Neural crest cell (in vitro differentiated cells): Measurements from ENCODE around the gene TIMP2. TPM values are rescaled to one million over a fixed set of nuclear protein-coding genes. Genes with fewer than 3 reads are reported as not detected.
"Not testable (repeated sequence)": the region's sequence is repeated elsewhere in the genome, so short reads cannot be mapped to it uniquely, and the experiment has no call there.

Experiments
- DNase-seq: peaks from one replicate; pipeline ENCODE4 v3.0.0; 2021; ENCODE audit warnings: low read depth, mixed read lengths, low spot score
- H3K27ac Mint-ChIP-seq: one replicate; pipeline ENCODE4 v1.8.0; 2021; ENCODE audit warnings: mild to moderate bottlenecking, mixed read lengths; ENCODE audit not compliant: unreplicated experiment
- H3K27me3 Mint-ChIP-seq: 2 replicates; pipeline ENCODE4 v1.8.0; 2021; ENCODE audit warnings: low read depth, mild to moderate bottlenecking, mixed read lengths
- H3K36me3 Mint-ChIP-seq: 2 replicates; pipeline ENCODE4 v1.8.0; 2021; ENCODE audit warnings: low read depth, mild to moderate bottlenecking, mixed read lengths
- H3K4me1 Mint-ChIP-seq: 2 replicates; pipeline ENCODE4 v1.8.0; 2021; ENCODE audit warnings: mixed read lengths
- H3K4me3 Mint-ChIP-seq: one replicate; pipeline ENCODE4 v1.8.0; 2021; ENCODE audit warnings: mild to moderate bottlenecking, mixed read lengths
- H3K9me3 Mint-ChIP-seq: 2 replicates; pipeline ENCODE4 v1.8.0; 2021; ENCODE audit warnings: mixed read lengths
- total RNA-seq: library from RNA; stranded (reverse); gene quantifications from 2 replicates; pipeline ENCODE4 v1.2.1, GENCODE V29; 2021
- TF ChIP-seq, protein P1 (sequence below): fragments of 200-600 bp; sonication (generic); conservative IDR thresholded peaks from 2 replicates; pipeline ENCODE4 v1.5.0; 2021; ENCODE audit warnings: antibody characterized with exemption, mild to moderate bottlenecking

Gene TIMP2
- total RNA-seq, 1 donor from 2014 or later: 58.5 TPM

DNA sequence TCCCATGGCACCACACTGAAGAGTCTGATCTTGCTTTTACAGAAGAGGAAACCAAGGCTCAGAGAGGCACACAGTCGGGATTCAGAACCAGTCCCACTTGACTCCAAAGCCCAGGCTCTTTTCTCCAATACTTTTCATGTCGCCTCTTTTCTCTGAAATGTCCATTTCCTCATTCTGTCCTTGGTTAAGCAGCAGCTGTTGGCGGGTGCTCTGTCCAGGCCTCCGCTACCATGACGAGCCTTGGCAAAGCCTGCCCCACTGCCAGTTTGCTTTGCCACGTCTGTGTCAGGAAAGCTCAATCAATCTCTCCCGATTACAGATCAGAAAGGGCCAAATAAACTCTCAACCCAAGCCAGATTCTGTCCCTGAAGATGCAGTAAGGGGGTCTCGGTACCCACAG is 13.1 kb downstream of the TIMP2 start:
- no peaks in the 10 kb centered on the region for H3K36me3 Mint-ChIP-seq
- H3K27ac Mint-ChIP-seq: no peak overlapping the region
- no peak overlapping the region for H3K4me3 Mint-ChIP-seq
- DNase-seq: no peak
- no peaks in the 10 kb centered on the region for H3K27me3 Mint-ChIP-seq
- H3K4me1 Mint-ChIP-seq: peaks cover 25% of the 10 kb centered on the region
- TF ChIP-seq, protein P1, sequence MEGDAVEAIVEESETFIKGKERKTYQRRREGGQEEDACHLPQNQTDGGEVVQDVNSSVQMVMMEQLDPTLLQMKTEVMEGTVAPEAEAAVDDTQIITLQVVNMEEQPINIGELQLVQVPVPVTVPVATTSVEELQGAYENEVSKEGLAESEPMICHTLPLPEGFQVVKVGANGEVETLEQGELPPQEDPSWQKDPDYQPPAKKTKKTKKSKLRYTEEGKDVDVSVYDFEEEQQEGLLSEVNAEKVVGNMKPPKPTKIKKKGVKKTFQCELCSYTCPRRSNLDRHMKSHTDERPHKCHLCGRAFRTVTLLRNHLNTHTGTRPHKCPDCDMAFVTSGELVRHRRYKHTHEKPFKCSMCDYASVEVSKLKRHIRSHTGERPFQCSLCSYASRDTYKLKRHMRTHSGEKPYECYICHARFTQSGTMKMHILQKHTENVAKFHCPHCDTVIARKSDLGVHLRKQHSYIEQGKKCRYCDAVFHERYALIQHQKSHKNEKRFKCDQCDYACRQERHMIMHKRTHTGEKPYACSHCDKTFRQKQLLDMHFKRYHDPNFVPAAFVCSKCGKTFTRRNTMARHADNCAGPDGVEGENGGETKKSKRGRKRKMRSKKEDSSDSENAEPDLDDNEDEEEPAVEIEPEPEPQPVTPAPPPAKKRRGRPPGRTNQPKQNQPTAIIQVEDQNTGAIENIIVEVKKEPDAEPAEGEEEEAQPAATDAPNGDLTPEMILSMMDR: no peak
- no peaks in the 10 kb centered on the region for H3K9me3 Mint-ChIP-seq

DNA sequence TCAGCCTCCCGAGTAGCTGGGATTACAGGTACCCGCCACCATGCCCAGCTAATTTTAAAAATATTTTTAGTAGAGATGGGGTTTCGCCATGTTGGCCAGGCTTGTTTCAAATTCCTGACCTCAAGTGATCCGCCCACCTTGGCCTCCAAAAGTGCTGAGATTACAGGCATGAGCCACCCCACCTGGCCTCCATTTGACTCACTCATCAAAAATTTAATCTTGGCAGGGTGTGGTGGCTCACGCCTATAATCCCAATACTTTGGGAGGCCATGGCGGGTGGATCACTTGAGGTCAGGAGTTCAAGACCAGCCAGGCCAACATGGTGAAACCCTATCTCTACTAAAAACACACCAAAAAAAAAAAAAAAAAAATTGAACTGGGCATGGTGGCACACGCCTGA is 13.6 kb downstream of the TIMP2 start:
- H3K36me3 Mint-ChIP-seq, H3K27me3 Mint-ChIP-seq, H3K9me3 Mint-ChIP-seq, H3K27ac Mint-ChIP-seq, DNase-seq, H3K4me3 Mint-ChIP-seq: not testable (repeated sequence)
- peaks cover 23% of the 10 kb centered on the region for H3K4me1 Mint-ChIP-seq

DNA sequence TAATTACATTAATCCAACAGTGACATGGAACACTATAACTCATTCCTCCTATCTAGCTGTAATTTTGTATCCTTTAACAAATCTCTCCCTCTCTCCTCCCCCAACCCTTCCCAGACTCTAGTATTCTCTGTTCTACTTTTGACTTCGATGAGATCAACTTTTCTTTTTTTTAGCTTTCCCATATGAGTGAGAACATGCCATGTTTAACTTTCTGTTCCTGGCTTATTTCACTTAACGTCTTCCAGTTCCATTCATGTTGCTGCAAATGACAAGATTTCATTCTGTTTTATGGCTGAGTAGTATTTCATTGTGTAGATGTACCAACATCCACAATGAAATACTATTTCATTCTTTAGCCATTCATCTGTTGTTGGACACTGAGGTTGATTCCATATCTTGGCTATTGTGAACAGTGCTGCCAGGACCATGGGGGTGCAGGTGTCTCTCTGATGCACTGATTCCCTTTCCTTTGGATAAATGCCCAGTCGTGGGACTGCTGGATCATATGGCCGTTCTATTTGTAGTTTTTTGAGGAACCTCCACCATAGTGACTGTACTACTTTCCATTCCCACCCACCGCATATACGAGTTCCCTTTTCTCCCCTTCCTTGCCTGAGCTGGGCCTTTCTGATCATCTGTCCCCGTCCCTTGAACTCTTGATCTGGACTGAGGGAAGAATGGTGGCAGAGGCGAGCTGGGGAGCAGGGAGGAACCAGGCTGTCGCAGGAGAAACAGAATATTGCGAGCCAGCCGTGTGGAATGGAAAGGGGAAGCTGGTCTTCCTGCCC is 14.5 kb downstream of the TIMP2 start:
- Mint-ChIP-seq H3K9me3 (no peaks in the 10 kb centered on the region), H3K27me3 (no peaks in the 10 kb centered on the region), H3K27ac (peak overlapping the region; percentile 70), H3K4me1 (peaks cover 14% of the 10 kb centered on the region), H3K36me3 (no peaks in the 10 kb centered on the region), H3K4me3 (no peak overlapping the region)
- no peak for DNase-seq
- TF ChIP-seq, protein P1: no peak

DNA sequence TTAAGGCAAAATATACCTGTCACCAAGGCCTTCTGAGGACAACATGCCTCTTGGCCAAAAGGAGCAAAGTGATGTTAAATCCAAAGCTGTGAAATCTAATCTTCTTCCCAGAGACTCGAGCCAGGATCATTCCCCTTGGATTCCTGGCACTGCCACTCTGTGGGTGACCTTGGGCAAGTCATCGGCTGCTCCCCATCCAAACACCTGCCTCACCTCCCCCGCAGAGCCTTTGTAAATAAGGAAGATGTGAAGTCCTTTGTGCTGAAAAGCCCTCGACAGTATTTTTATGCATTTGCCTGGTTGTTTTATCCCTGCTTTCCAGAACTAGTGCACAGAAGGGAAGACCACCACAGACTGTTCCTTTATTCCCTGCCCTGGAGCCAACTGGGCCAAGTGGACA is 16.8 kb downstream of the TIMP2 start:
- H3K27ac Mint-ChIP-seq: peak overlapping the region; percentile 23
- TF ChIP-seq, protein P1: no peak
- DNase-seq: no peak
- peaks cover 21% of the 10 kb centered on the region for H3K4me1 Mint-ChIP-seq
- H3K36me3 Mint-ChIP-seq: no peaks in the 10 kb centered on the region
- no peaks in the 10 kb centered on the region for H3K27me3 Mint-ChIP-seq
- no peak overlapping the region for H3K4me3 Mint-ChIP-seq
- H3K9me3 Mint-ChIP-seq: no peaks in the 10 kb centered on the region

DNA sequence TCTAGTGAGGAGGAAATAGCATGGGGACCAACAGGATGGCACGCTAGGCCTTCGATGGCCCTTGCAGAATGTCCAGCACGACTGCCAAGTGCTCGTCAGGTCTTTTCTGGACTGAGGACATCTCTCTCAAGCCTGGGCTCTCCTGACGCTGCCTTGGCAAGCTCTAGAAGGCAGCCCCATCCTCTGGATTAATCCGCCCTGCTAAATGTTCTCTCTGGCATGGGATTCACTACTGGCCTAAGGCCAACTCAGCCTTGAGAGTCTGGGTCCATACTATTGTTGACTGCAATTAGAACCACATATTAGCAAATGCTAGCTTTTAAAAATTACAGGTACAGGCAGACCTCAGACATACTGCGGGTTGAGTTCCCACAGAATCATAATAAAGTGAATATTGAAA is 19.6 kb downstream of the TIMP2 start:
- H3K4me3 Mint-ChIP-seq: no peak overlapping the region
- no peak for DNase-seq
- H3K27me3 Mint-ChIP-seq: no peaks in the 10 kb centered on the region
- H3K9me3 Mint-ChIP-seq: no peaks in the 10 kb centered on the region
- TF ChIP-seq, protein P1: no peak
- peaks cover 37% of the 10 kb centered on the region for H3K4me1 Mint-ChIP-seq
- no peak overlapping the region for H3K27ac Mint-ChIP-seq
- H3K36me3 Mint-ChIP-seq: no peaks in the 10 kb centered on the region

DNA sequence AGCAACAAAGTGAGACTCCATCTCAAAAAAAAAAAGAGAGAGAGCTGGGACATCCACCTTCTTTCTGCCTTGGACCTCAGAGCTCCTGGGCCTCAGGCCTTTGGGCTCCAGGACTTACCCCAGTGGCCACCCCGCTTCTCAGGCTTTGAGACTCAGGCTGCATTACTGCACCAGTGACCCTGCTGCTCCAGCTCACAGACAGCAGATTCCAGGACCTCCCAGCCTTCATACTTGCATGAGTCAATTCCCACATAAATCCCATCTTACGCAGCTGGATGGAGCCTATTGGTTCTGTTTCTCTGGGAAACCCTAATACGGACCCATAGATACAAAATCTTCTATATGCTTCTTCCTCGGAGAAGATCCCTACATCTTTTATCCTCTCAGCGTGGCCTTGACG is 20.1 kb downstream of the TIMP2 start:
- H3K4me1 Mint-ChIP-seq: peaks cover 36% of the 10 kb centered on the region
- H3K27me3 Mint-ChIP-seq: no peaks in the 10 kb centered on the region
- H3K36me3 Mint-ChIP-seq: no peaks in the 10 kb centered on the region
- DNase-seq: no peak
- TF ChIP-seq, protein P1: no peak
- no peaks in the 10 kb centered on the region for H3K9me3 Mint-ChIP-seq
- H3K27ac Mint-ChIP-seq: no peak overlapping the region
- no peak overlapping the region for H3K4me3 Mint-ChIP-seq
